Measurements from ENCODE around the gene TNKS1BP1. TPM values are rescaled to one million over a fixed set of nuclear protein-coding genes. Genes with fewer than 3 reads are reported as not detected.

TNKS1BP1 gene
- total RNA-seq, 1 donor from 2014 or later: 198 TPM

GRCh38 chr11:57294225-57295131 is 30.3 kb downstream of the TNKS1BP1 start:
- H3K27ac Mint-ChIP-seq (ENCODE audit: unreplicated experiment): no peak overlapping the region
- no peak overlapping the region for H3K4me3 Mint-ChIP-seq (ENCODE audit: unreplicated experiment)
- H3K9me3 Mint-ChIP-seq (ENCODE audit: unreplicated experiment): peaks cover 1% of the 10 kb centered on the region
- H3K4me1 Mint-ChIP-seq (ENCODE audit: low read depth, unreplicated experiment): peaks cover 8% of the 10 kb centered on the region
- peaks cover 9% of the 10 kb centered on the region for H3K36me3 Mint-ChIP-seq (ENCODE audit: unreplicated experiment)
- no peak for DNase-seq
- H3K27me3 Mint-ChIP-seq (ENCODE audit: unreplicated experiment): no peaks in the 10 kb centered on the region
- no peak for TF ChIP-seq CTCF (IDR thresholded peaks at IDR 0.05; ENCODE audit: partially characterized antibody, unreplicated experiment)

- H3K27me3 Mint-ChIP-seq (ENCODE audit: unreplicated experiment): no peaks in the 10 kb centered on the region
- peaks cover 20% of the 10 kb centered on the region for H3K4me1 Mint-ChIP-seq (ENCODE audit: low read depth, unreplicated experiment)
- peaks cover 6% of the 10 kb centered on the region for H3K36me3 Mint-ChIP-seq (ENCODE audit: unreplicated experiment)
- H3K4me3 Mint-ChIP-seq (ENCODE audit: unreplicated experiment): no peak overlapping the region
- no peak for TF ChIP-seq CTCF (IDR thresholded peaks at IDR 0.05; ENCODE audit: partially characterized antibody, unreplicated experiment)
- peaks cover 5% of the 10 kb centered on the region for H3K9me3 Mint-ChIP-seq (ENCODE audit: unreplicated experiment)
- no peak for DNase-seq
- peak overlapping the region; percentile 86 for H3K27ac Mint-ChIP-seq (ENCODE audit: unreplicated experiment)
Measured at GRCh38 chr11:57290288-57290687, 34.5 kb downstream of the TNKS1BP1 start.

GRCh38 chr11:57288771-57289579 is 35.8 kb downstream of the TNKS1BP1 start:
- TF ChIP-seq CTCF (IDR thresholded peaks at IDR 0.05; ENCODE audit: partially characterized antibody, unreplicated experiment): no peak
- Mint-ChIP-seq H3K9me3 (ENCODE audit: unreplicated experiment) (peaks cover 8% of the 10 kb centered on the region), H3K27ac (ENCODE audit: unreplicated experiment) (peak overlapping the region; percentile 86), H3K4me3 (ENCODE audit: unreplicated experiment) (peak overlapping the region; percentile 64), H3K4me1 (ENCODE audit: low read depth, unreplicated experiment) (peaks cover 20% of the 10 kb centered on the region), H3K36me3 (ENCODE audit: unreplicated experiment) (peaks cover 6% of the 10 kb centered on the region), H3K27me3 (ENCODE audit: unreplicated experiment) (no peaks in the 10 kb centered on the region)
- peak; percentile 71 for DNase-seq

- Mint-ChIP-seq H3K4me3 (ENCODE audit: unreplicated experiment) (no peak overlapping the region), H3K9me3 (ENCODE audit: unreplicated experiment) (peaks cover 8% of the 10 kb centered on the region), H3K27me3 (ENCODE audit: unreplicated experiment) (no peaks in the 10 kb centered on the region), H3K36me3 (ENCODE audit: unreplicated experiment) (peaks cover 6% of the 10 kb centered on the region), H3K4me1 (ENCODE audit: low read depth, unreplicated experiment) (peaks cover 20% of the 10 kb centered on the region), H3K27ac (ENCODE audit: unreplicated experiment) (peak overlapping the region; percentile 0)
- no peak for TF ChIP-seq CTCF (IDR thresholded peaks at IDR 0.05; ENCODE audit: partially characterized antibody, unreplicated experiment)
- DNase-seq: no peak
Measured at GRCh38 chr11:57287884-57288283, 36.9 kb downstream of the TNKS1BP1 start.
